Activated B cell treated with CpG ODN at 0.5 μM for 24 hours (primary cell): ENCODE measurements around the gene RNF224. TPM values are rescaled to one million over a fixed set of nuclear protein-coding genes. Genes with fewer than 3 reads are reported as not detected.
A peak's percentile ranks its signal among the peaks of the same experiment; 100 is the strongest.

Experiments
- ATAC-seq: fragments of 200-7000 bp; cut with Tn5 transposase; one replicate; pipeline ENCODE4 v1.10.0; 2021; ENCODE audit warnings: low read depth, mild to moderate bottlenecking, moderate library complexity
- CTCF ChIA-PET: fragments of 350-600 bp; sonication (Branson Sonifier 250); formaldehyde crosslinking; loops from one replicate; lab custom pipeline; 2021; ENCODE audit warnings: antibody characterized with exemption; lab: Charles Lee
- POLR2A ChIA-PET: fragments of 350-600 bp; sonication (Branson Sonifier 250); formaldehyde crosslinking; loops from one replicate; lab custom pipeline; 2021; ENCODE audit warnings: antibody characterized with exemption; lab: Charles Lee
- DNase-seq: peaks from one replicate; pipeline ENCODE4 v3.0.0; 2022
- H3K27ac Mint-ChIP-seq: one replicate; pipeline ENCODE4 v1.8.0; 2020; ENCODE audit warnings: mixed read lengths
- H3K27me3 Mint-ChIP-seq: one replicate; pipeline ENCODE4 v1.8.0; 2021; ENCODE audit warnings: mixed read lengths
- H3K36me3 Mint-ChIP-seq: one replicate; pipeline ENCODE4 v1.8.0; 2021; ENCODE audit warnings: low read depth, mixed read lengths
- H3K4me1 Mint-ChIP-seq: one replicate; pipeline ENCODE4 v1.8.0; 2021; ENCODE audit warnings: mixed read lengths
- H3K4me3 Mint-ChIP-seq: one replicate; pipeline ENCODE4 v1.8.0; 2020; ENCODE audit warnings: mild to moderate bottlenecking, mixed read lengths
- H3K9me3 Mint-ChIP-seq: one replicate; pipeline ENCODE4 v1.8.0; 2020; ENCODE audit warnings: mixed read lengths
- CTCF ChIP-seq: fragments of 200-600 bp; IDR thresholded peaks from one replicate; pipeline ENCODE4 v1.8.0; 2022; ENCODE audit warnings: antibody characterized with exemption, mild to moderate bottlenecking
- intact Hi-C: fragments of 100-400 bp; cut with micrococcal nuclease; formaldehyde crosslinking; loops from one replicate; pipeline ENCODE4 v1.15.1; 2024
- total RNA-seq: library from RNA; stranded (reverse); gene quantifications from 2 replicates; pipeline ENCODE4 v1.2.3, GENCODE V29; 2022

Gene RNF224
- total RNA-seq, 1 donor from 2014 or later: not detected

- no peak overlapping the region for H3K4me3 Mint-ChIP-seq
- H3K36me3 Mint-ChIP-seq: peaks cover 34% of the 10 kb centered on the region
- ATAC-seq (no peak), DNase-seq (no peak)
- H3K27me3 Mint-ChIP-seq: no peaks in the 10 kb centered on the region
- ChIA-PET POLR2A (interaction anchor here (0.6 kb wide), 1 partner anchor 724 kb away, joined by 3 read pairs; no protein-coding TSS in a partner anchor), CTCF (no interaction called here)
- peaks cover 59% of the 10 kb centered on the region for H3K4me1 Mint-ChIP-seq
- no peak for TF ChIP-seq CTCF
- H3K9me3 Mint-ChIP-seq: no peaks in the 10 kb centered on the region
- H3K27ac Mint-ChIP-seq: no peak overlapping the region
- intact Hi-C loops: no loop called here
Measured at GRCh38 chr9:137271696-137272076, 44.4 kb downstream of the RNF224 start.

GRCh38 chr9:137272241-137273094, 45.2 kb downstream of the RNF224 start:
- no peaks in the 10 kb centered on the region for H3K27me3 Mint-ChIP-seq
- DNase-seq: no peak
- peaks cover 27% of the 10 kb centered on the region for H3K36me3 Mint-ChIP-seq
- no peak overlapping the region for H3K4me3 Mint-ChIP-seq
- peaks cover 65% of the 10 kb centered on the region for H3K4me1 Mint-ChIP-seq
- no peak overlapping the region for H3K27ac Mint-ChIP-seq
- POLR2A ChIA-PET: interaction anchor here (0.6 to 3.3 kb wide), 3 partner anchors 18 to 121 kb away, joined by 3 to 16 read pairs (median 5); partner anchors contain the start of genes NELFB and TUBB4B
- H3K9me3 Mint-ChIP-seq: no peaks in the 10 kb centered on the region
- CTCF ChIA-PET: no interaction called here
- TF ChIP-seq CTCF: no peak
- intact Hi-C loops: no loop called here
- ATAC-seq: no peak

- no peak for ATAC-seq
- ChIA-PET POLR2A (interaction anchor here (1.5 to 3.3 kb wide), 2 partner anchors 19 to 32 kb away, joined by 5 to 16 read pairs; partner anchors contain the start of genes NELFB and TUBB4B), CTCF (no interaction called here)
- H3K4me3 Mint-ChIP-seq: no peak overlapping the region
- H3K27ac Mint-ChIP-seq: no peak overlapping the region
- peaks cover 22% of the 10 kb centered on the region for H3K36me3 Mint-ChIP-seq
- H3K4me1 Mint-ChIP-seq: peaks cover 62% of the 10 kb centered on the region
- H3K9me3 Mint-ChIP-seq: no peaks in the 10 kb centered on the region
- no peak for TF ChIP-seq CTCF
- H3K27me3 Mint-ChIP-seq: no peaks in the 10 kb centered on the region
- DNase-seq: no peak
- intact Hi-C loops: no loop called here
Measured at GRCh38 chr9:137273095-137273490, 45.8 kb downstream of the RNF224 start.

- TF ChIP-seq CTCF: no peak
- no peak for ATAC-seq
- Mint-ChIP-seq H3K36me3 (peaks cover 17% of the 10 kb centered on the region), H3K4me1 (peaks cover 55% of the 10 kb centered on the region), H3K27ac (peak overlapping the region; percentile 24), H3K9me3 (no peaks in the 10 kb centered on the region), H3K4me3 (no peak overlapping the region), H3K27me3 (no peaks in the 10 kb centered on the region)
- DNase-seq: no peak
- intact Hi-C loops: no loop called here
- ChIA-PET POLR2A (interaction anchor here (1.1 to 3.3 kb wide), 3 partner anchors 19 to 32 kb away, joined by 4 to 16 read pairs (median 5); partner anchors contain the start of genes NELFB and TUBB4B), CTCF (interaction anchor here (1.4 kb wide), 1 partner anchor 11 kb away, joined by 3 read pairs; no protein-coding TSS in a partner anchor)
Measured at GRCh38 chr9:137273611-137274320, 46.5 kb downstream of the RNF224 start.
